Activated CD4-positive, alpha-beta T cell treated with anti-CD3 and anti-CD28 coated beads, Interleukin-2, amount 10 ng/mL, durations not matched to agents 7 days and 5 days (primary cell): ENCODE measurements around the gene SEC24C. TPM values are rescaled to one million over a fixed set of nuclear protein-coding genes. Genes with fewer than 3 reads are reported as not detected.
"Not testable (repeated sequence)": the region's sequence is repeated elsewhere in the genome, so short reads cannot be mapped to it uniquely, and the experiment has no call there.

Source experiments
- CTCF ChIA-PET: fragments of 350-600 bp; sonication (Branson Sonifier 250); formaldehyde crosslinking; loops from one replicate; lab custom pipeline; 2021; ENCODE audit warnings: antibody characterized with exemption; lab: Charles Lee
- POLR2A ChIA-PET: fragments of 350-600 bp; sonication (Branson Sonifier 250); formaldehyde crosslinking; loops from one replicate; lab custom pipeline; 2021; ENCODE audit warnings: antibody characterized with exemption; lab: Charles Lee
- DNase-seq: peaks from one replicate; pipeline ENCODE4 v3.0.0-alpha.2; 2020
- H3K27ac Mint-ChIP-seq: one replicate; pipeline ENCODE4 v1.8.0; 2021; ENCODE audit warnings: mild to moderate bottlenecking, moderate library complexity, mixed read lengths
- H3K27me3 Mint-ChIP-seq: one replicate; pipeline ENCODE4 v1.8.0; 2021; ENCODE audit warnings: mixed read lengths
- H3K36me3 Mint-ChIP-seq: one replicate; pipeline ENCODE4 v1.8.0; 2021; ENCODE audit warnings: low read depth, mixed read lengths
- H3K4me1 Mint-ChIP-seq: one replicate; pipeline ENCODE4 v1.8.0; 2021; ENCODE audit warnings: mixed read lengths
- H3K4me3 Mint-ChIP-seq: one replicate; pipeline ENCODE4 v1.8.0; 2021; ENCODE audit warnings: mild to moderate bottlenecking, moderate library complexity, mixed read lengths
- H3K9me3 Mint-ChIP-seq: one replicate; pipeline ENCODE4 v1.8.0; 2021; ENCODE audit warnings: mixed read lengths
- total RNA-seq, 2 experiments: library from RNA; stranded (reverse); gene quantifications; one replicate each; pipeline ENCODE4 v1.2.3, GENCODE V29; 2021

The SEC24C gene
- total RNA-seq, 2 experiments from 2014 or later = 93.1 to 93.2 TPM

GRCh38 chr10:73780966-73781365 is 36.8 kb downstream of the SEC24C start:
- Mint-ChIP-seq H3K9me3 (no peaks in the 10 kb centered on the region), H3K27me3 (no peaks in the 10 kb centered on the region), H3K36me3 (peaks cover 26% of the 10 kb centered on the region), H3K4me1 (peaks cover 58% of the 10 kb centered on the region), H3K4me3 (peak overlapping the region; percentile 99), H3K27ac (peak overlapping the region; percentile 98)
- ChIA-PET CTCF (interaction anchor here (0.6 to 11.8 kb wide), 7 partner anchors 12 to 247 kb away, joined by 3 to 103 read pairs (median 4); a partner anchor contains a TSS), POLR2A (interaction anchor here (1.3 to 2.1 kb wide), 2 partner anchors 8 to 22 kb away, joined by 3 to 9 read pairs; a partner anchor contains a TSS)
- no peak for DNase-seq

GRCh38 chr10:73781548-73781878 is 37.3 kb downstream of the SEC24C start:
- ChIA-PET CTCF (interaction anchor here (0.7 to 11.8 kb wide), 7 partner anchors 11 to 188 kb away, joined by 3 to 103 read pairs (median 4); partner anchors contain the start of gene SEC24C), POLR2A (interaction anchor here (1.0 to 2.1 kb wide), 3 partner anchors 9 to 22 kb away, joined by 3 to 9 read pairs (median 3); a partner anchor contains a TSS)
- Mint-ChIP-seq H3K4me3 (peak overlapping the region; percentile 99), H3K27ac (peak overlapping the region; percentile 98), H3K4me1 (peaks cover 63% of the 10 kb centered on the region), H3K9me3 (no peaks in the 10 kb centered on the region), H3K36me3 (peaks cover 25% of the 10 kb centered on the region), H3K27me3 (no peaks in the 10 kb centered on the region)
- DNase-seq = no peak

DNA sequence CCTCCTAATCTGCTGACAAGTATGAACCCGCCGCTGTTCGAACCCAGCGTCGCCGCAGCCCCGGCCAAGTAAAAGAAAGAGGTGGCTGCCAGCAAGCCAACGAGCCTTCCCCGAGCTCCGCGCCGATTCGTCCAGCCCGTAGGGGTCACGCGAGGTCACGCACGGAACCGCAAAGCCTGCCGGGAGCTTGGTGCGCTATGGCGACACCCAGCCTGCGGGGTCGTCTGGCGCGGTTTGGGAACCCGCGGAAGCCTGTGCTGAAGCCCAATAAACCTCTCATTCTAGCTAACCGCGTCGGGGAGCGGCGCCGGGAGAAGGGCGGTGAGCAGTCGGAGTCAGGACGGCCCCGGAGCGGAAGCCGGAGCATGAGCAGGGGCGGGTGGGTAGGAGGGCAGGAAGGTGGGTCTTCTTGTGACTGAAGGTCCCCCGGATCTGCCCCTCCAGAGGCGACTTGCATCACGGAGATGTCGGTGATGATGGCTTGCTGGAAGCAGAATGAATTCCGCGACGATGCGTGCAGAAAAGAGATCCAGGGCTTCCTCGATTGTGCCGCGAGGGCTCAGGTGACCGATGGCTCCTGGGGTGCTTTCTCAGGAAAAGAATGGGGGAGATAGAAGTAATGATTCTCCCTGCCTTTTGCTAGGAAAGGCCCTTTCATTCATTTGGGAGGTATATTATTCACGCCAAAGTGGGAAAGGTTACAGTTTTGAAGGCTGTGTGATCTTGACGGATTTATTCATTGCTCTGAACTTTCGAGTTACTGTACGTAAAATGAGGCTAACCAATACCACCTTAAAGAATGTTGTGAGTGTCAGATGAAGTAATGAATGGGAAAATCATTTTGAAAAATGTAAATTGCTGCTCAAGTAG is 37.9 kb downstream of the SEC24C start, which contains the start of gene CHCHD1:
Gene CHCHD1, plus strand, starts transcription at position 170 of the 870 bp plus-strand sequence. Its CDS starts 28 bp downstream, at position 198.
- peaks cover 24% of the 10 kb centered on the region for H3K36me3 Mint-ChIP-seq
- no peaks in the 10 kb centered on the region for H3K27me3 Mint-ChIP-seq
- no peaks in the 10 kb centered on the region for H3K9me3 Mint-ChIP-seq
- peak within 1 kb of the TSS; percentile 99 for H3K4me3 Mint-ChIP-seq
- peak; percentile 95 for DNase-seq
- H3K27ac Mint-ChIP-seq = peak within 1 kb of the TSS; percentile 98
- peaks cover 62% of the 10 kb centered on the region for H3K4me1 Mint-ChIP-seq
- ChIA-PET CTCF (interaction anchor here (0.6 to 11.8 kb wide), 7 partner anchors 11 to 211 kb away, joined by 3 to 103 read pairs (median 4); partner anchors contain the start of gene SEC24C), POLR2A (interaction anchor here (1.0 to 2.1 kb wide), 3 partner anchors 9 to 23 kb away, joined by 3 to 9 read pairs (median 3); a partner anchor contains a TSS)

- Mint-ChIP-seq H3K9me3 (no peaks in the 10 kb centered on the region), H3K4me1 (peaks cover 63% of the 10 kb centered on the region), H3K4me3 (peak overlapping the region; percentile 99), H3K36me3 (peaks cover 24% of the 10 kb centered on the region), H3K27me3 (no peaks in the 10 kb centered on the region), H3K27ac (peak overlapping the region; percentile 98)
- ChIA-PET POLR2A (no interaction called here), CTCF (interaction anchor here (0.6 to 11.8 kb wide), 3 partner anchors 13 to 210 kb away, joined by 3 to 103 read pairs (median 4); a partner anchor contains a TSS)
- DNase-seq = no peak
Observed at GRCh38 chr10:73782749-73783085, 38.5 kb downstream of the SEC24C start.

GRCh38 chr10:73785211-73785720 is 41.1 kb downstream of the SEC24C start, which contains the start of gene ZSWIM8:
Gene ZSWIM8, plus strand, starts transcription at chr10:73785606. Its CDS starts 273 bp downstream, at chr10:73785879.
- Mint-ChIP-seq H3K4me3 (peak within 1 kb of the TSS; percentile 82), H3K36me3 (peaks cover 17% of the 10 kb centered on the region), H3K27ac (peak within 1 kb of the TSS; percentile 98), H3K9me3 (no peaks in the 10 kb centered on the region), H3K27me3 (no peaks in the 10 kb centered on the region), H3K4me1 (peaks cover 56% of the 10 kb centered on the region)
- CTCF ChIA-PET = interaction anchor here (1.2 to 11.8 kb wide), 6 partner anchors 11 to 34 kb away, joined by 3 to 103 read pairs (median 6); a partner anchor contains a TSS
- POLR2A ChIA-PET = no interaction called here
- peak; percentile 89 for DNase-seq

- peak overlapping the region; percentile 98 for H3K27ac Mint-ChIP-seq
- ChIA-PET POLR2A (interaction anchor here (0.5 to 0.7 kb wide), 2 partner anchors 27 to 109 kb away, joined by 3 read pairs; no protein-coding TSS in a partner anchor), CTCF (interaction anchor here (1.2 to 11.8 kb wide), 7 partner anchors 10 to 33 kb away, joined by 3 to 103 read pairs (median 4); a partner anchor contains a TSS)
- peaks cover 19% of the 10 kb centered on the region for H3K36me3 Mint-ChIP-seq
- peak; percentile 58 for DNase-seq
- peaks cover 50% of the 10 kb centered on the region for H3K4me1 Mint-ChIP-seq
- peak overlapping the region; percentile 82 for H3K4me3 Mint-ChIP-seq
- no peaks in the 10 kb centered on the region for H3K27me3 Mint-ChIP-seq
- no peaks in the 10 kb centered on the region for H3K9me3 Mint-ChIP-seq
Observed at GRCh38 chr10:73785721-73786511, 41.7 kb downstream of the SEC24C start.

GRCh38 chr10:73786512-73786885 is 42.3 kb downstream of the SEC24C start:
- peak overlapping the region; percentile 88 for H3K27ac Mint-ChIP-seq
- DNase-seq = no peak
- H3K27me3 Mint-ChIP-seq = no peaks in the 10 kb centered on the region
- H3K36me3 Mint-ChIP-seq = peaks cover 24% of the 10 kb centered on the region
- POLR2A ChIA-PET = interaction anchor here (0.5 to 0.7 kb wide), 2 partner anchors 26 to 108 kb away, joined by 3 read pairs; no protein-coding TSS in a partner anchor
- H3K9me3 Mint-ChIP-seq = no peaks in the 10 kb centered on the region
- H3K4me1 Mint-ChIP-seq = peaks cover 46% of the 10 kb centered on the region
- H3K4me3 Mint-ChIP-seq = peak overlapping the region; percentile 82
- CTCF ChIA-PET = interaction anchor here (1.2 to 11.8 kb wide), 7 partner anchors 10 to 33 kb away, joined by 3 to 103 read pairs (median 4); a partner anchor contains a TSS

DNA sequence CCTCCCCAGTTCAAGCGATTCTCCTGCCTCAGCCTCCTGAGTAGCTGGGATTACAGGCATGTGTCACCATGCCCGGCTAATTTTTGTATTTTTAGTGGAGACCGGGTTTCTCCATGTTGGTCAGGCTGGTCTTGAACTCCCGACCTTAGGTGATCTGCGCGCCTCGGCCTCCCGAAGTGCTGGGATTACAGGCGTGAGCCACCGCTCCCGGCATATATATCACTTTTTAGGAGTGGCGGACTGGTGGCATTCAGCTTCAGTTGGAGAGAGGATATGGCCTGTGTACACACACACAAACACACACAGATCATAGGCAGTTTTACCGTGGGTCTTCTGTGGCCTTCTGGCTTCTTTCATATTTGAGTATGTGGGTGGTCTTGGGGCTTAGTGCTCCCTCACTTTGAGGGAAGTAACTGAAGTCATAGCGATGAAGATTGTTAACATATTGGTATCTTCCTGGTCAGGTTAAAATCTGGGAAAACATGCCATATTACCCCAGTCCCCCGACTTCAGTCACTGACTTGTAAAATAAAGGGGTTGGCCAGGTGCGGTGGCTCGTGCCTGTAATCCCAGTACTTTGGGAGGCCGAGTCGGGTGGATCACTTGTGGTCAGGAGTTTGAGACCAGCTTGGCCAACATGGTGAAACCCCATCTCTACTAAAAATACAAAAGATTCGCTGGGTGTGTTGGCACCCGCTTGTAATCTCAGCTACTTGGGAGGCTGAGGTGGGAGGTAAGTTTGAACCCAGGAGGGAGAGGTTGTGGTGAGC is 43.0 kb downstream of the SEC24C start:
- POLR2A ChIA-PET, H3K27me3 Mint-ChIP-seq, DNase-seq, H3K9me3 Mint-ChIP-seq: not testable (repeated sequence)
- Mint-ChIP-seq H3K27ac (peak overlapping the region; percentile 41), H3K4me3 (peak overlapping the region; percentile 52), H3K4me1 (peaks cover 43% of the 10 kb centered on the region), H3K36me3 (peaks cover 24% of the 10 kb centered on the region)
- CTCF ChIA-PET = interaction anchor here (0.6 to 11.8 kb wide), 4 partner anchors 18 to 316 kb away, joined by 3 to 103 read pairs (median 10); a partner anchor contains a TSS

- POLR2A ChIA-PET = no interaction called here
- peaks cover 28% of the 10 kb centered on the region for H3K36me3 Mint-ChIP-seq
- no peak overlapping the region for H3K4me3 Mint-ChIP-seq
- H3K9me3 Mint-ChIP-seq = no peaks in the 10 kb centered on the region
- no peak overlapping the region for H3K27ac Mint-ChIP-seq
- CTCF ChIA-PET = interaction anchor here (1.1 to 11.8 kb wide), 3 partner anchors 16 to 23 kb away, joined by 3 to 103 read pairs (median 4); a partner anchor contains a TSS
- peaks cover 27% of the 10 kb centered on the region for H3K4me1 Mint-ChIP-seq
- no peak for DNase-seq
- H3K27me3 Mint-ChIP-seq = no peaks in the 10 kb centered on the region
Observed at GRCh38 chr10:73788864-73789658, 44.9 kb downstream of the SEC24C start.

GRCh38 chr10:73789659-73790055 is 45.5 kb downstream of the SEC24C start:
- POLR2A ChIA-PET = no interaction called here
- peaks cover 33% of the 10 kb centered on the region for H3K36me3 Mint-ChIP-seq
- no peak overlapping the region for H3K27ac Mint-ChIP-seq
- CTCF ChIA-PET = interaction anchor here (1.1 to 1.2 kb wide), 2 partner anchors 17 to 23 kb away, joined by 3 to 4 read pairs; no protein-coding TSS in a partner anchor
- no peak for DNase-seq
- no peak overlapping the region for H3K4me3 Mint-ChIP-seq
- no peaks in the 10 kb centered on the region for H3K27me3 Mint-ChIP-seq
- peaks cover 24% of the 10 kb centered on the region for H3K4me1 Mint-ChIP-seq
- no peaks in the 10 kb centered on the region for H3K9me3 Mint-ChIP-seq
